Measurements from ENCODE around the gene GOLGA8G.
"Not testable (repeated sequence)": the region's sequence is repeated elsewhere in the genome, so short reads cannot be mapped to it uniquely, and the experiment has no call there.

Gene GOLGA8G

GRCh38 chr15:28532954-28533353, at the start of gene GOLGA8G:
GOLGA8G (minus strand) TSS chr15:28532971; CDS start chr15:28532909, 62 bp downstream.
- not testable (repeated sequence) for DNase-seq (ENCODE audit: low read depth)

- not testable (repeated sequence) for DNase-seq (ENCODE audit: low read depth)
These were observed 40.6 kb upstream of the GOLGA8G start for GRCh38 chr15:28573351-28573750.

GRCh38 chr15:28553268-28553667, 20.5 kb upstream of the GOLGA8G start, which contains the start of gene GOLGA6L25:
GOLGA6L25 (plus strand) TSS chr15:28553568; CDS start chr15:28553629, 61 bp downstream.
- not testable (repeated sequence) for DNase-seq (ENCODE audit: low read depth)

- DNase-seq (ENCODE audit: low read depth): not testable (repeated sequence)
These were observed 17.6 kb downstream of the GOLGA8G start for GRCh38 chr15:28515208-28515607.

- not testable (repeated sequence) for DNase-seq (ENCODE audit: low read depth)
These were observed 18.6 kb downstream of the GOLGA8G start for GRCh38 chr15:28514128-28514527.

GRCh38 chr15:28508217-28508889, 24.4 kb downstream of the GOLGA8G start:
- DNase-seq (ENCODE audit: low read depth): not testable (repeated sequence)

- DNase-seq (ENCODE audit: low read depth): not testable (repeated sequence)
These were observed 51.4 kb downstream of the GOLGA8G start for GRCh38 chr15:28481340-28481739.

Data from HS-5 (cell line).